HepG2 (cell line): ENCODE data around the gene KIAA1217. TPM values are rescaled to one million over a fixed set of nuclear protein-coding genes. Genes with fewer than 3 reads are reported as not detected.

Experiments
- ARNT ChIP-seq: fragments of 450-650 bp; IDR thresholded peaks from 2 replicates; pipeline ENCODE4 v1.6.1; 2017
- BHLHE40 ChIP-seq: IDR thresholded peaks from 2 replicates; pipeline ENCODE4 v1.6.1; 2011; ENCODE audit warnings: low read length, improper control_type of control experiment
- DMAP1 ChIP-seq: IDR thresholded peaks from 2 replicates; pipeline ENCODE4 v1.6.1; 2016
- GATAD2A ChIP-seq: IDR thresholded peaks from 2 replicates; pipeline ENCODE4 v1.6.1; 2016
- HDAC2 ChIP-seq: sonication (generic); formaldehyde crosslinking; IDR thresholded peaks from 2 replicates; pipeline ENCODE4 v1.4.0; 2020; ENCODE audit warnings: missing genetic modification reagents
- ISL2 ChIP-seq: sonication (generic); formaldehyde crosslinking; IDR thresholded peaks from 2 replicates; pipeline ENCODE4 v1.5.0; 2020; ENCODE audit warnings: missing genetic modification reagents
- MAFF ChIP-seq: IDR thresholded peaks from 2 replicates; pipeline ENCODE4 v1.6.1; 2011; ENCODE audit warnings: low read depth, low read length, improper control_type of control experiment
- MEIS2 ChIP-seq: sonication (generic); formaldehyde crosslinking; IDR thresholded peaks from 2 replicates; pipeline ENCODE4 v1.9.0; 2021; ENCODE audit warnings: mild to moderate bottlenecking, missing genetic modification reagents
- SOX13 ChIP-seq, 3 experiments: fragments of 450-650 bp in 1 of 3; sonication (generic) in 1 of 3; formaldehyde crosslinking in 1 of 3; IDR thresholded peaks in 2 of 3; conservative IDR thresholded peaks in 1 of 3; 2 replicates each; pipeline versions ENCODE4 v1.5.0 to v1.6.1; 2016 to 2020; ENCODE audit warnings: antibody characterized with exemption in 1 of 3, mild to moderate bottlenecking in 1 of 3, missing compliant biosample characterization in 1 of 3, missing genetic modification reagents in 1 of 3, moderate library complexity in 1 of 3
- TEAD3 ChIP-seq: optimal IDR thresholded peaks from 2 replicates; pipeline ENCODE3; 2016; ENCODE audit warnings: borderline replicate concordance
- THAP11 ChIP-seq: IDR thresholded peaks from 2 replicates; pipeline ENCODE4 v1.6.1; 2016; ENCODE audit warnings: missing biosample characterization, missing genetic modification reagents
- ZBTB7A ChIP-seq: sonication (generic); formaldehyde crosslinking; IDR thresholded peaks from 2 replicates; pipeline ENCODE4 v1.8.0; 2022; ENCODE audit warnings: mild to moderate bottlenecking, missing genetic modification reagents
- ZC3H13 ChIP-seq: sonication (generic); formaldehyde crosslinking; IDR thresholded peaks from 2 replicates; pipeline ENCODE4 v1.8.1; 2023; ENCODE audit warnings: mild to moderate bottlenecking, missing genetic modification reagents, moderate library complexity
- ZNF543 ChIP-seq: sonication (generic); formaldehyde crosslinking; IDR thresholded peaks from 2 replicates; pipeline ENCODE4 v1.4.0; 2020; ENCODE audit warnings: mild to moderate bottlenecking, missing genetic modification reagents
- ZNF614 ChIP-seq: IDR thresholded peaks from 2 replicates; pipeline ENCODE4 v1.6.1; 2018; ENCODE audit warnings: missing biosample characterization, missing genetic modification reagents, inconsistent platforms, borderline replicate concordance
- polyA plus RNA-seq, 8 experiments: library from polyadenylated mRNA; depleted of rRNA in 3 of 8; stranded (reverse) in 7 of 8; unstranded in 1 of 8; fragments of >200 nt; fragmentation: Illumina TruSeq in 4 of 8; extraction: Trizol in 4 of 8; gene quantifications; 2 replicates each; pipeline versions ENCODE4 v1.2.1 to v1.2.3, GENCODE V29; 2011 to 2016; ENCODE audit warnings: low read depth in 4 of 8, missing spikeins in 1 of 8, mixed read lengths in 1 of 8; ENCODE audit not compliant: insufficient read depth in 1 of 8
- total RNA-seq, 5 experiments: library from RNA; depleted of rRNA; stranded (reverse); fragments of >200 nt; fragmentation: Illumina TruSeq; extraction: Trizol; gene quantifications; 2 replicates each; pipeline ENCODE4 v1.2.3, GENCODE V29; 2016; ENCODE audit warnings: low read depth in 1 of 5
- TF ChIP-seq, protein P1 (sequence below): sonication (generic); formaldehyde crosslinking; IDR thresholded peaks from 2 replicates; pipeline ENCODE4 v1.4.0; 2020; ENCODE audit warnings: missing genetic modification reagents, borderline replicate concordance
- TF ChIP-seq, protein P2 (sequence below): sonication (generic); formaldehyde crosslinking; conservative IDR thresholded peaks from 2 replicates; pipeline ENCODE4 v1.4.0; 2020; ENCODE audit warnings: missing genetic modification reagents
- TF ChIP-seq, protein P3 (sequence below), 2 experiments: sonication (generic) in 1 of 2; formaldehyde crosslinking in 1 of 2; IDR thresholded peaks; 2 replicates each; pipeline versions ENCODE4 v1.4.0 to v1.6.1; 2018 to 2020; ENCODE audit warnings: missing genetic modification reagents in 2 of 2, borderline replicate concordance in 1 of 2, low read depth in 1 of 2, mild to moderate bottlenecking in 1 of 2, missing biosample characterization in 1 of 2
- TF ChIP-seq, protein P4 (sequence below): sonication (generic); formaldehyde crosslinking; IDR thresholded peaks from 2 replicates; pipeline ENCODE4 v1.4.0; 2020; ENCODE audit warnings: missing genetic modification reagents

Gene KIAA1217
- total and polyA plus RNA-seq, 2 of the 13 experiments (the other 11 are each of a cell fraction or from before 2014, with no cell fraction given), result 4.6 to 10.9 TPM

DNA sequence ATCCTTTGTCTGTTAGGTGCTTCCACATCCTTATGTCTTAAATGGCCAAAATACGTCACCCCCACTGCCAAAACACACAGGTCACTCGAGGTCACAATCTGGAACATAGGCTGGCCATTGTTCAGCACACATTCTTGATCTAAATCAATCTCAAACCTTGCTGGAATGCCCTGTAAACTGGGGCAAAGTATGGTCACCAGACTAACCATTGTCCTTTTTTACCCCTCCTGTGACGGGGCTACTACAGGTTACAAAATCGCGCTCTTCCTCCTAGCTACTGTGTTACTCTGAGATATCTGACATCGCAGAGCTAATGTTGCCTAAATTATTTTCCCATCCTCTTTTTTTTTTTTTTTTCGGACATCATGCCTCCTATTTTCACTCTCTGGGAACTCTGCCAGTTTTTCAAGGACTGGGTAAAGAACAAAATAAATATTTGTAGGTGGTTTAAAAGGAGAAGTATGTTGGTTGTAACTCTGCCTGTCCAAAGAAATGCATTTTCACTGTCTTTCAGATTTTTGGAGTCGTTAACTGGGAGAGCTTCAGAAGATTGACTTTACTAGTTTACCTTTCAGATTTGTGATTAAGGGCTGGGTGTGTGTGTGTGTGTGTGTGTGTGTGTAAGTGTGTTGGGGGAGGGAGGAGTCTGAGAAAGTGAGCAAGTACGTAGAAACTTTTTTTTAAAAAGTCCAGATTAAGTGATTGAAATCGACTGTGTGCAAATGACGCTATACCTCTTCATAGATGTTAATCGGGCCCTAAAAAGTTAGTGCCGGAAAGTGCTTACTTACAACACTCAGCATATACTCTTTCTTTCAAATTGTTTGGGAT lies 942 bp upstream of the KIAA1217 start (continued):
- TF ChIP-seq, protein P1, sequence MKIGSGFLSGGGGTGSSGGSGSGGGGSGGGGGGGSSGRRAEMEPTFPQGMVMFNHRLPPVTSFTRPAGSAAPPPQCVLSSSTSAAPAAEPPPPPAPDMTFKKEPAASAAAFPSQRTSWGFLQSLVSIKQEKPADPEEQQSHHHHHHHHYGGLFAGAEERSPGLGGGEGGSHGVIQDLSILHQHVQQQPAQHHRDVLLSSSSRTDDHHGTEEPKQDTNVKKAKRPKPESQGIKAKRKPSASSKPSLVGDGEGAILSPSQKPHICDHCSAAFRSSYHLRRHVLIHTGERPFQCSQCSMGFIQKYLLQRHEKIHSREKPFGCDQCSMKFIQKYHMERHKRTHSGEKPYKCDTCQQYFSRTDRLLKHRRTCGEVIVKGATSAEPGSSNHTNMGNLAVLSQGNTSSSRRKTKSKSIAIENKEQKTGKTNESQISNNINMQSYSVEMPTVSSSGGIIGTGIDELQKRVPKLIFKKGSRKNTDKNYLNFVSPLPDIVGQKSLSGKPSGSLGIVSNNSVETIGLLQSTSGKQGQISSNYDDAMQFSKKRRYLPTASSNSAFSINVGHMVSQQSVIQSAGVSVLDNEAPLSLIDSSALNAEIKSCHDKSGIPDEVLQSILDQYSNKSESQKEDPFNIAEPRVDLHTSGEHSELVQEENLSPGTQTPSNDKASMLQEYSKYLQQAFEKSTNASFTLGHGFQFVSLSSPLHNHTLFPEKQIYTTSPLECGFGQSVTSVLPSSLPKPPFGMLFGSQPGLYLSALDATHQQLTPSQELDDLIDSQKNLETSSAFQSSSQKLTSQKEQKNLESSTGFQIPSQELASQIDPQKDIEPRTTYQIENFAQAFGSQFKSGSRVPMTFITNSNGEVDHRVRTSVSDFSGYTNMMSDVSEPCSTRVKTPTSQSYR (CRISPR knock-in tag), result 0 out of 2 replicates have a peak, but pooled peaks have one; percentile 22
- TF ChIP-seq THAP11 (CRISPR knock-in tag) (0 out of 2 replicates have a peak, but pooled peaks have one; percentile 8), SOX13 (IDR thresholded peaks at IDR 0.05) (peak; percentile 92), SOX13 (CRISPR knock-in tag; conservative IDR thresholded peaks at IDR 0.05 in 1 of 2, IDR thresholded peaks at IDR 0.05 in 1 of 2) (peak in 1 of 2 experiments; percentile 95; a peak in 2 of 4 replicates), DMAP1 (0 out of 2 replicates have a peak, but pooled peaks have one; percentile 26), ZBTB7A (no peak), MAFF (no peak), GATAD2A (CRISPR knock-in tag) (peak; percentile 41; the same call in 1 of the 2 replicates), ARNT (no peak), HDAC2 (CRISPR knock-in tag) (peak; percentile 58), ZNF543 (CRISPR knock-in tag) (0 out of 2 replicates have a peak, but pooled peaks have one; percentile 26), ISL2 (peak; percentile 20; the same call in 1 of the 2 replicates), ZC3H13 (CRISPR knock-in tag) (0 out of 2 replicates have a peak, but pooled peaks have one; percentile 33), ZNF614 (CRISPR knock-in tag) (0 out of 2 replicates have a peak, but pooled peaks have one; percentile 40), TEAD3 (CRISPR knock-in tag) (peak; percentile 75), BHLHE40 (peak; percentile 82), MEIS2 (no peak)
- TF ChIP-seq, protein P2, sequence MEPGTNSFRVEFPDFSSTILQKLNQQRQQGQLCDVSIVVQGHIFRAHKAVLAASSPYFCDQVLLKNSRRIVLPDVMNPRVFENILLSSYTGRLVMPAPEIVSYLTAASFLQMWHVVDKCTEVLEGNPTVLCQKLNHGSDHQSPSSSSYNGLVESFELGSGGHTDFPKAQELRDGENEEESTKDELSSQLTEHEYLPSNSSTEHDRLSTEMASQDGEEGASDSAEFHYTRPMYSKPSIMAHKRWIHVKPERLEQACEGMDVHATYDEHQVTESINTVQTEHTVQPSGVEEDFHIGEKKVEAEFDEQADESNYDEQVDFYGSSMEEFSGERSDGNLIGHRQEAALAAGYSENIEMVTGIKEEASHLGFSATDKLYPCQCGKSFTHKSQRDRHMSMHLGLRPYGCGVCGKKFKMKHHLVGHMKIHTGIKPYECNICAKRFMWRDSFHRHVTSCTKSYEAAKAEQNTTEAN, result peak; percentile 11; the same call in 1 of the 2 replicates
- TF ChIP-seq, protein P3, sequence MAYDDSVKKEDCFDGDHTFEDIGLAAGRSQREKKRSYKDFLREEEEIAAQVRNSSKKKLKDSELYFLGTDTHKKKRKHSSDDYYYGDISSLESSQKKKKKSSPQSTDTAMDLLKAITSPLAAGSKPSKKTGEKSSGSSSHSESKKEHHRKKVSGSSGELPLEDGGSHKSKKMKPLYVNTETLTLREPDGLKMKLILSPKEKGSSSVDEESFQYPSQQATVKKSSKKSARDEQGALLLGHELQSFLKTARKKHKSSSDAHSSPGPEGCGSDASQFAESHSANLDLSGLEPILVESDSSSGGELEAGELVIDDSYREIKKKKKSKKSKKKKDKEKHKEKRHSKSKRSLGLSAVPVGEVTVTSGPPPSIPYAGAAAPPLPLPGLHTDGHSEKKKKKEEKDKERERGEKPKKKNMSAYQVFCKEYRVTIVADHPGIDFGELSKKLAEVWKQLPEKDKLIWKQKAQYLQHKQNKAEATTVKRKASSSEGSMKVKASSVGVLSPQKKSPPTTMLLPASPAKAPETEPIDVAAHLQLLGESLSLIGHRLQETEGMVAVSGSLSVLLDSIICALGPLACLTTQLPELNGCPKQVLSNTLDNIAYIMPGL (CRISPR knock-in tag; IDR thresholded peaks at IDR 0.05; ENCODE audit: borderline replicate concordance in 1 of 2, low read depth in 1 of 2), result no peak
- TF ChIP-seq, protein P4, sequence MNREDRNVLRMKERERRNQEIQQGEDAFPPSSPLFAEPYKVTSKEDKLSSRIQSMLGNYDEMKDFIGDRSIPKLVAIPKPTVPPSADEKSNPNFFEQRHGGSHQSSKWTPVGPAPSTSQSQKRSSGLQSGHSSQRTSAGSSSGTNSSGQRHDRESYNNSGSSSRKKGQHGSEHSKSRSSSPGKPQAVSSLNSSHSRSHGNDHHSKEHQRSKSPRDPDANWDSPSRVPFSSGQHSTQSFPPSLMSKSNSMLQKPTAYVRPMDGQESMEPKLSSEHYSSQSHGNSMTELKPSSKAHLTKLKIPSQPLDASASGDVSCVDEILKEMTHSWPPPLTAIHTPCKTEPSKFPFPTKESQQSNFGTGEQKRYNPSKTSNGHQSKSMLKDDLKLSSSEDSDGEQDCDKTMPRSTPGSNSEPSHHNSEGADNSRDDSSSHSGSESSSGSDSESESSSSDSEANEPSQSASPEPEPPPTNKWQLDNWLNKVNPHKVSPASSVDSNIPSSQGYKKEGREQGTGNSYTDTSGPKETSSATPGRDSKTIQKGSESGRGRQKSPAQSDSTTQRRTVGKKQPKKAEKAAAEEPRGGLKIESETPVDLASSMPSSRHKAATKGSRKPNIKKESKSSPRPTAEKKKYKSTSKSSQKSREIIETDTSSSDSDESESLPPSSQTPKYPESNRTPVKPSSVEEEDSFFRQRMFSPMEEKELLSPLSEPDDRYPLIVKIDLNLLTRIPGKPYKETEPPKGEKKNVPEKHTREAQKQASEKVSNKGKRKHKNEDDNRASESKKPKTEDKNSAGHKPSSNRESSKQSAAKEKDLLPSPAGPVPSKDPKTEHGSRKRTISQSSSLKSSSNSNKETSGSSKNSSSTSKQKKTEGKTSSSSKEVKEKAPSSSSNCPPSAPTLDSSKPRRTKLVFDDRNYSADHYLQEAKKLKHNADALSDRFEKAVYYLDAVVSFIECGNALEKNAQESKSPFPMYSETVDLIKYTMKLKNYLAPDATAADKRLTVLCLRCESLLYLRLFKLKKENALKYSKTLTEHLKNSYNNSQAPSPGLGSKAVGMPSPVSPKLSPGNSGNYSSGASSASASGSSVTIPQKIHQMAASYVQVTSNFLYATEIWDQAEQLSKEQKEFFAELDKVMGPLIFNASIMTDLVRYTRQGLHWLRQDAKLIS (CRISPR knock-in tag), result no peak
